HG02884 (cell line): ENCODE measurements around the gene SRGAP2.
"Not testable (repeated sequence)": the region's sequence is repeated elsewhere in the genome, so short reads cannot be mapped to it uniquely, and the experiment has no call there.

Experiments
- ATAC-seq: cut with Tn5 transposase; IDR thresholded peaks from one replicate; pipeline ENCODE4 v1.9.1; 2021; ENCODE audit warnings: mild to moderate bottlenecking, moderate library complexity; ENCODE audit not compliant: unreplicated experiment

SRGAP2 gene

GRCh38 chr1:206246129-206246886, 43.0 kb downstream of the SRGAP2 start:
- ATAC-seq = not testable (repeated sequence)

DNA sequence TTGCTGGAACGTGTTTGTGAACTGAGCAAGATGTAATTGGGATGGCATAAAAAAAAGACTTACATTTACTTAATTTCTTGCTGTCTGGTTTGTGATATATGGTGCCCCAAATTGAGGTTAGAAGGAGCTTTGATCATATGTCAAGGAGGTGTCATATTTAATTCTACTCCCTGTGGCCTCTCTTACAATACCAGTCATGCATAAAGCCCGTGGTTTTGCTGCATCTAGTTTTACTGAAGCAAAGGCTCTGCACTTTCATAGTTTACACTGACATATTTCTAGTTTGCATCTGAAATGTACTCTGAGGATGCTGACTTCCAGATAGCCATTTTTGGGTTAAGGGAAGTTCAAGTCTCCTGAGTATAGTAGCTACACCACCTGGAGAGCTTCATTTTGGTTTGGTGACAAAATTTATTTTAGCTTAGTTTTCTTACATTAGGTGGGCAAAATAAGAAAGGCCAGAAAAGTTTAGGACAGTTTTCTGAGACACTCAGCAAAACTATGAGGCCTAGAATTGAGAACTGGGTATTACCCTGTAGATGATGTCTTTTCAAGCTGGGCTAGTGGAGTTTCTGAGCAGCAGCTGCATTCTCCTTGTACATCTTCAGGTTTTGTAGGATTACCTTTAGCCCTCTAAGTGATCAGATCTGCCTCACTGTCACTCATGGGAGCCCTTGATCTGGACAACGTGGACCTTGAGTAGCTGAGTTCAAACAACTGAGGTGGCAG, 47.8 kb downstream of the SRGAP2 start:
- not testable (repeated sequence) for ATAC-seq

- ATAC-seq = not testable (repeated sequence)
Measured at GRCh38 chr1:206252680-206253335, 49.5 kb downstream of the SRGAP2 start.
